Right lobe of liver (tissue), 6 donors: ENCODE data around the gene ITGA3. TPM values are rescaled to one million over a fixed set of nuclear protein-coding genes. Genes with fewer than 3 reads are reported as not detected.

Experiments
- ATAC-seq, 4 donors: fragments of 200-7000 bp; cut with Tn5 transposase; one replicate each; pipeline ENCODE4 v1.9.1; 2020; ENCODE audit warnings: mild to moderate bottlenecking in 4 of 4, moderate library complexity in 4 of 4
- DNase-seq, 3 donors: peaks; one replicate each; pipeline ENCODE4 v3.0.0-alpha.2; 2020
- H3K27ac ChIP-seq, 3 donors: fragments of 200-600 bp; one replicate each; pipeline ENCODE4 v1.8.0; 2022
- H3K27me3 ChIP-seq, 2 donors: fragments of 200-600 bp; one replicate each; pipeline ENCODE4 v1.8.0; 2022
- H3K36me3 ChIP-seq, 4 donors: fragments of 200-600 bp; sonication (generic) in 1 of 4; one replicate each; pipeline versions ENCODE4 v1.5.1 to v1.8.0; 2017 to 2022; ENCODE audit warnings: control low read depth in 1 of 4
- H3K4me1 ChIP-seq, 4 donors: fragments of 200-600 bp; sonication (generic) in 1 of 4; one replicate each; pipeline versions ENCODE4 v1.5.1 to v1.8.0; 2017 to 2022; ENCODE audit warnings: control low read depth in 1 of 4
- H3K4me3 ChIP-seq, 3 donors: fragments of 200-600 bp; one replicate each; pipeline ENCODE4 v1.8.0; 2022
- H3K9me3 ChIP-seq, 4 donors: fragments of 200-600 bp; sonication (generic) in 1 of 4; one replicate each; pipeline versions ENCODE4 v1.5.1 to v1.8.0; 2017 to 2022; ENCODE audit warnings: control low read depth in 1 of 4
- CTCF ChIP-seq, 4 donors: fragments of 200-600 bp in 3 of 4; fragments of 450-650 bp in 1 of 4; IDR thresholded peaks; one replicate each; pipeline versions ENCODE4 v1.5.1 to v1.8.0; 2016 to 2022; ENCODE audit warnings: antibody characterized with exemption in 4 of 4, mild to moderate bottlenecking in 2 of 4
- POLR2A ChIP-seq: fragments of 450-650 bp; IDR thresholded peaks from one replicate; pipeline ENCODE4 v1.6.1; 2017; ENCODE audit warnings: antibody characterized with exemption, mild to moderate bottlenecking
- WGBS: methylation state at CpG from one replicate; pipeline ENCODE4 v1.1.6; 2018; ENCODE audit warnings: low coverage, low lambda C conversion rate; ENCODE audit not compliant: insufficient coverage; ENCODE audit errors: missing lambda C conversion rate; 5-methylcytosine and 5-hydroxymethylcytosine counted together
- intact Hi-C, 2 donors: fragments of 100-400 bp; cut with DNase I; formaldehyde crosslinking; loops; one replicate each; pipeline versions ENCODE4 v1.11.2 to v1.14.1; 2022
- total RNA-seq, 6 experiments: library from RNA; depleted of rRNA in 2 of 6; stranded (reverse); fragments of >200 nt in 2 of 6; fragmentation: NEBNext Ultra II Directional in 3 of 6; extraction: Animal tissue kit (Norgen Biotek cat#: 25700) in 3 of 6; gene quantifications; one replicate each; pipeline versions ENCODE4 v1.1.0 to v1.2.4, GENCODE V29; 2016 to 2023
- donor health status: DM: no; HTN: yes; CAD: no.
- donor health status: DM: no; HTN: no; CAD: no.
- donor health status: DM: no; HTN: no; CAD: no.
- donor health status: DM: no; HTN: yes; CAD: no.
- donor health status: DM: no; HTN: yes; CAD: no.

Gene ITGA3
- total RNA-seq, 6 experiments from 2014 or later: 1.4 to 3.7 (median 2.4) TPM

- no peak for DNase-seq
- Histone ChIP-seq H3K27me3 (peaks cover 0 to 5% of the 10 kb centered on the region in 2 donors), H3K36me3 (no peaks in the 10 kb centered on the region), H3K4me3 (no peak overlapping the region), H3K27ac (peak overlapping the region in 1 of 3 donors; percentile 16), H3K9me3 (no peaks in the 10 kb centered on the region), H3K4me1 (peaks cover 0 to 18% (median 4%) of the 10 kb centered on the region in 4 donors)
- intact Hi-C loops: no loop called here
- WGBS: 52% methylated on average over 3 of the region's 3 CpGs
- no peak for TF ChIP-seq POLR2A
- TF ChIP-seq CTCF (IDR thresholded peaks at IDR 0.05): no peak
- no peak for ATAC-seq
These were observed 2.3 kb upstream of the ITGA3 start for GRCh38 chr17:50053654-50053960.

GRCh38 chr17:50055055-50055425 is 870 bp upstream of the ITGA3 start:
- intact Hi-C loops: no loop called here
- no peak for TF ChIP-seq CTCF (IDR thresholded peaks at IDR 0.05)
- no peak for TF ChIP-seq POLR2A
- WGBS: 12% methylated on average over 12 of the region's 14 CpGs
- ATAC-seq (no peak), DNase-seq (peak in 1 of 3 donors; percentile 45)
- peaks cover 0 to 18% (median 4%) of the 10 kb centered on the region in 4 donors for H3K4me1 ChIP-seq
- peak overlapping the region; percentile 11 to 62 (median 26) for H3K27ac ChIP-seq
- H3K36me3 ChIP-seq: no peaks in the 10 kb centered on the region
- peak overlapping the region; percentile 51 to 62 (median 52) for H3K4me3 ChIP-seq
- no peaks in the 10 kb centered on the region for H3K9me3 ChIP-seq
- H3K27me3 ChIP-seq: peaks cover 0 to 5% of the 10 kb centered on the region in 2 donors

- TF ChIP-seq POLR2A (no peak), CTCF (IDR thresholded peaks at IDR 0.05) (peak in 3 of 4 donors; percentile 19 to 35 (median 32))
- peak overlapping the region; percentile 21 to 62 (median 43) for H3K27ac ChIP-seq
- DNase-seq: peak; percentile 57 to 68 (median 66)
- peaks cover 0 to 20% (median 4%) of the 10 kb centered on the region in 4 donors for H3K4me1 ChIP-seq
- H3K4me3 ChIP-seq: peak overlapping the region; percentile 51 to 62 (median 52)
- intact Hi-C loops: no loop called here
- peak; percentile 48 to 74 (median 58) for ATAC-seq
- 1% methylated on average over 14 of the region's 64 CpGs for WGBS
- H3K27me3 ChIP-seq: peaks cover 0 to 5% of the 10 kb centered on the region in 2 donors
- no peaks in the 10 kb centered on the region for H3K36me3 ChIP-seq
- no peaks in the 10 kb centered on the region for H3K9me3 ChIP-seq
These were observed 479 bp downstream of the ITGA3 start for GRCh38 chr17:50056217-50056960.

- 13% methylated on average over 2 of the region's 15 CpGs for WGBS
- H3K27me3 ChIP-seq: peaks cover 0 to 5% of the 10 kb centered on the region in 2 donors
- H3K27ac ChIP-seq: peak overlapping the region in 1 of 3 donors; percentile 62
- H3K4me3 ChIP-seq: peak overlapping the region; percentile 51 to 62 (median 52)
- H3K36me3 ChIP-seq: no peaks in the 10 kb centered on the region
- no peaks in the 10 kb centered on the region for H3K9me3 ChIP-seq
- H3K4me1 ChIP-seq: peaks cover 0 to 20% (median 4%) of the 10 kb centered on the region in 4 donors
- intact Hi-C loops: no loop called here
- TF ChIP-seq POLR2A (no peak), CTCF (IDR thresholded peaks at IDR 0.05) (no peak)
- ATAC-seq (no peak), DNase-seq (peak in 1 of 3 donors; percentile 45)
These were observed 1.0 kb downstream of the ITGA3 start for GRCh38 chr17:50056961-50057330.
